Keratinocyte (primary cell): Measurements from ENCODE around the gene SLC4A5. TPM values are rescaled to one million over a fixed set of nuclear protein-coding genes. Genes with fewer than 3 reads are reported as not detected.

Source experiments
- DNase-seq: peaks from one replicate; pipeline ENCODE4 v3.0.0-alpha.2; 2011; ENCODE audit warnings: low read depth, missing footprints, low spot score
- FAIRE-seq: peaks from 2 replicates; lab custom pipeline; 2011; peaks lifted over from hg19 to GRCh38; lab: Jason Lieb, UNC
- H2AFZ ChIP-seq: 2 replicates; pipeline ENCODE4 v1.6.0; 2012; ENCODE audit warnings: low read length, control low read depth, inconsistent platforms; ENCODE audit not compliant: control insufficient read depth
- H3K27ac ChIP-seq: 2 replicates; pipeline ENCODE4 v1.5.1; 2011; ENCODE audit warnings: low read length; ENCODE audit not compliant: control insufficient read depth, insufficient read depth
- H3K27me3 ChIP-seq: 3 replicates; pipeline ENCODE4 v1.6.0; 2011; ENCODE audit warnings: low read length; ENCODE audit not compliant: control insufficient read depth, insufficient read depth; ENCODE audit errors: extremely low read depth
- H3K36me3 ChIP-seq, 2 experiments: 2 replicates in 1 of 2; 3 replicates in 1 of 2; pipeline ENCODE4 v1.5.1; 2011; ENCODE audit warnings: low read length in 2 of 2, mild to moderate bottlenecking in 1 of 2; ENCODE audit not compliant: control insufficient read depth in 2 of 2, insufficient read depth in 2 of 2; ENCODE audit errors: extremely low read depth in 1 of 2
- H3K4me1 ChIP-seq: 3 replicates; pipeline ENCODE4 v1.5.1; 2011; ENCODE audit warnings: low read length; ENCODE audit not compliant: control insufficient read depth, insufficient read depth; ENCODE audit errors: extremely low read depth
- H3K4me2 ChIP-seq: 3 replicates; pipeline ENCODE4 v1.6.0; 2011; ENCODE audit warnings: low read depth, low read length; ENCODE audit not compliant: control insufficient read depth, insufficient read depth; ENCODE audit errors: extremely low read depth
- H3K4me3 ChIP-seq, 3 experiments: fragments of 200-600 bp in 1 of 3; sonication (generic) in 1 of 3; 2 replicates in 2 of 3; 3 replicates in 1 of 3; pipeline ENCODE4 v1.5.1; 2011 to 2016; ENCODE audit warnings: low read length in 3 of 3, mild to moderate bottlenecking in 3 of 3, control low read depth in 2 of 3, inconsistent platforms in 1 of 3, low read depth in 1 of 3, mixed read lengths in 1 of 3, mixed run types in 1 of 3, moderate library complexity in 1 of 3; ENCODE audit not compliant: control insufficient read depth in 2 of 3, insufficient read depth in 2 of 3; ENCODE audit errors: extremely low read depth in 1 of 3
- H3K79me2 ChIP-seq: 2 replicates; pipeline ENCODE4 v1.6.0; 2012; ENCODE audit warnings: low read length; ENCODE audit not compliant: control insufficient read depth, insufficient read depth
- H3K9ac ChIP-seq: 3 replicates; pipeline ENCODE4 v1.6.0; 2011; ENCODE audit warnings: low read length; ENCODE audit not compliant: control insufficient read depth, insufficient read depth; ENCODE audit errors: extremely low read depth
- H3K9me1 ChIP-seq: 3 replicates; pipeline ENCODE4 v1.6.0; 2011; ENCODE audit warnings: low read length; ENCODE audit not compliant: control insufficient read depth, insufficient read depth; ENCODE audit errors: extremely low read depth
- H3K9me3 ChIP-seq: 2 replicates; pipeline ENCODE4 v1.5.1; 2012; ENCODE audit warnings: low read depth, low read length; ENCODE audit not compliant: control insufficient read depth
- H4K20me1 ChIP-seq: 3 replicates; pipeline ENCODE4 v1.6.0; 2011; ENCODE audit warnings: low read length; ENCODE audit not compliant: control insufficient read depth, insufficient read depth; ENCODE audit errors: extremely low read depth
- EZH2 ChIP-seq: IDR thresholded peaks from one replicate; pipeline ENCODE4 v1.6.1; 2012; ENCODE audit warnings: inconsistent platforms, mild to moderate bottlenecking, low read length, moderate library complexity
- dilution Hi-C: fragments of 300-500 bp; cut with MboI; formaldehyde crosslinking; loops from one replicate; pipeline ENCODE4 v1.7.0; 2020; ENCODE audit warnings: low sequenced_read_pairs; ENCODE audit not compliant: extremely low pct_ligation_motif_present
- polyA plus RNA-seq, 5 experiments: library from polyadenylated mRNA; depleted of rRNA in 3 of 5; stranded (reverse) in 3 of 5; stranded (forward) in 1 of 5; unstranded in 1 of 5; fragments of >200 nt; gene quantifications; 1 replicate in 1 of 5; 2 replicates in 3 of 5; 3 replicates in 1 of 5; pipeline versions ENCODE4 v1.2.1 to v1.2.3, GENCODE V29; 2011 to 2012; ENCODE audit warnings: missing spikeins in 2 of 5, low read depth in 1 of 5, low replicate concordance in 1 of 5
- TF ChIP-seq, protein P1 (sequence below), 3 experiments: IDR thresholded peaks in 1 of 3; conservative IDR thresholded peaks in 1 of 3; optimal IDR thresholded peaks in 1 of 3; 2 replicates in 2 of 3; 3 replicates in 1 of 3; pipeline versions ENCODE3 to v1.5.1; 2011; ENCODE audit warnings: low read length in 3 of 3, mild to moderate bottlenecking in 3 of 3, moderate library complexity in 2 of 3, control low read depth in 1 of 3, inconsistent platforms in 1 of 3; ENCODE audit not compliant: insufficient read depth in 2 of 3; ENCODE audit errors: extremely low read depth in 1 of 3

The SLC4A5 gene
- polyA plus RNA-seq, 1 donor (not counting 4 experiments of a cell fraction or from before 2014, with no cell fraction given) = 0.22 TPM

DNA sequence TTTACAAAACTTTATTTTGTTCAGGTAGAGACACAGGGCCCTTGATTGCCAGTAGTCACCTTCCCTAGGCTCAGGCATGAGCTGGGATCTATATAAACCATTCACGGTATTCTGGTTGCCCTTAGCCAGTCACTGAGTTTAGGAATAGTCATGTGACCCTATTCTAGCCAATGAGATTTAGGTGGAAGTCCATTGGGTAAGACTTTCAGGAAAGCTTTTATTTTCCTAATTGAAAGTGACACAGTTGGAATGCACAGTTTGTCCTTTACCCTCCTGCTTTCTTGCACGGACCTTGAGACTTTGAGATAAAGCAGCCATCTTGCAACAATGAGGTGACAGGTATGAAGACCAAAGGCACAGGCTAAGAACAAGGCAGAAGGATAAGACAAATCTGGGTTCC, 21.5 kb downstream of the SLC4A5 start:
- dilution Hi-C loops = no loop called here
- no peaks in the 10 kb centered on the region for H3K9me1 ChIP-seq
- no peak overlapping the region for H2AFZ ChIP-seq
- no peak overlapping the region for H3K9ac ChIP-seq
- H4K20me1 ChIP-seq = no peaks in the 10 kb centered on the region
- H3K4me3 ChIP-seq = no peak overlapping the region
- no peak for TF ChIP-seq EZH2
- TF ChIP-seq, protein P1, sequence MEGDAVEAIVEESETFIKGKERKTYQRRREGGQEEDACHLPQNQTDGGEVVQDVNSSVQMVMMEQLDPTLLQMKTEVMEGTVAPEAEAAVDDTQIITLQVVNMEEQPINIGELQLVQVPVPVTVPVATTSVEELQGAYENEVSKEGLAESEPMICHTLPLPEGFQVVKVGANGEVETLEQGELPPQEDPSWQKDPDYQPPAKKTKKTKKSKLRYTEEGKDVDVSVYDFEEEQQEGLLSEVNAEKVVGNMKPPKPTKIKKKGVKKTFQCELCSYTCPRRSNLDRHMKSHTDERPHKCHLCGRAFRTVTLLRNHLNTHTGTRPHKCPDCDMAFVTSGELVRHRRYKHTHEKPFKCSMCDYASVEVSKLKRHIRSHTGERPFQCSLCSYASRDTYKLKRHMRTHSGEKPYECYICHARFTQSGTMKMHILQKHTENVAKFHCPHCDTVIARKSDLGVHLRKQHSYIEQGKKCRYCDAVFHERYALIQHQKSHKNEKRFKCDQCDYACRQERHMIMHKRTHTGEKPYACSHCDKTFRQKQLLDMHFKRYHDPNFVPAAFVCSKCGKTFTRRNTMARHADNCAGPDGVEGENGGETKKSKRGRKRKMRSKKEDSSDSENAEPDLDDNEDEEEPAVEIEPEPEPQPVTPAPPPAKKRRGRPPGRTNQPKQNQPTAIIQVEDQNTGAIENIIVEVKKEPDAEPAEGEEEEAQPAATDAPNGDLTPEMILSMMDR (optimal IDR thresholded peaks at IDR 0.05 in 1 of 3, IDR thresholded peaks at IDR 0.05 in 1 of 3, conservative IDR thresholded peaks at IDR 0.05 in 1 of 3; ENCODE audit: extremely low read depth in 1 of 3, insufficient read depth in 2 of 3, low read length in 3 of 3) = no peak
- H3K79me2 ChIP-seq = no peaks in the 10 kb centered on the region
- DNase-seq (no peak), FAIRE-seq (no peak)
- no peak overlapping the region for H3K4me2 ChIP-seq
- no peaks in the 10 kb centered on the region for H3K36me3 ChIP-seq
- H3K27ac ChIP-seq = no peak overlapping the region
- no peaks in the 10 kb centered on the region for H3K4me1 ChIP-seq
- H3K27me3 ChIP-seq = no peaks in the 10 kb centered on the region
- H3K9me3 ChIP-seq = no peaks in the 10 kb centered on the region

DNA sequence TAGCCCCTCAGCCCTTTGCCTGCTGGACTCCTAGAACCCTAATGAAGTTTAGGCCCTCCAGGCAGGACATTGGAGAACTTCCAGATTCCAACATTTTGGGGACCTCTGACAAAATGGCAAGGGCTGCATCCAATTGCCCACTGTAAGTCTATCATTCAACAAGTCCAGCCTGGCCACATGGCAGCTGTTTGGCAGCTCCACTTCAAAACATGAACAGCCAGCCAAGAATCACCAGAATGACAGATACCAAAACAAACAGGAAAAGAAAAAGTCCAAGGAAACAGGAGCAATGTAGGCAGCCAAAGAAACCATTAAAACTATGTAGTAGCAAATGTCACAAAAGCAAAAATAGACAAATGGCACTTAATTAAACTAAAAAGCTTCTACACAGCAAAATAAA, 25.5 kb downstream of the SLC4A5 start:
- no peak overlapping the region for H3K27ac ChIP-seq
- no peaks in the 10 kb centered on the region for H3K9me1 ChIP-seq
- no peaks in the 10 kb centered on the region for H3K4me1 ChIP-seq
- H3K4me3 ChIP-seq = no peak overlapping the region
- no peak overlapping the region for H2AFZ ChIP-seq
- no peak overlapping the region for H3K4me2 ChIP-seq
- no peaks in the 10 kb centered on the region for H4K20me1 ChIP-seq
- H3K27me3 ChIP-seq = no peaks in the 10 kb centered on the region
- H3K36me3 ChIP-seq = no peaks in the 10 kb centered on the region
- no peak overlapping the region for H3K9ac ChIP-seq
- no peak for DNase-seq
- no peaks in the 10 kb centered on the region for H3K9me3 ChIP-seq
- no peaks in the 10 kb centered on the region for H3K79me2 ChIP-seq
- TF ChIP-seq, protein P1 (optimal IDR thresholded peaks at IDR 0.05 in 1 of 3, IDR thresholded peaks at IDR 0.05 in 1 of 3, conservative IDR thresholded peaks at IDR 0.05 in 1 of 3; ENCODE audit: extremely low read depth in 1 of 3, insufficient read depth in 2 of 3, low read length in 3 of 3) = no peak
- no peak for TF ChIP-seq EZH2
- no peak for FAIRE-seq
- dilution Hi-C loops = no loop called here
